Smooth muscle cell (in vitro differentiated cells): ENCODE measurements around the gene ZNF727. TPM values are rescaled to one million over a fixed set of nuclear protein-coding genes. Genes with fewer than 3 reads are reported as not detected.
"Not testable (repeated sequence)": the region's sequence is repeated elsewhere in the genome, so short reads cannot be mapped to it uniquely, and the experiment has no call there.

ENCODE experiments used
- DNase-seq: peaks from one replicate; lab custom pipeline; 2025; ENCODE audit not compliant: unreplicated experiment; lab: John Stamatoyannopoulos, UW
- H2AFZ ChIP-seq: fragments of 200-600 bp; sonication (generic); 2 replicates; pipeline ENCODE4 v1.6.0; 2016; ENCODE audit warnings: antibody characterized with exemption, low read depth, mild to moderate bottlenecking
- H3F3A ChIP-seq: fragments of 200-600 bp; sonication (generic); 2 replicates; pipeline ENCODE4 v1.6.0; 2017; ENCODE audit warnings: antibody characterized with exemption, low read depth
- H3K27ac ChIP-seq: fragments of 200-600 bp; sonication (generic); 2 replicates; pipeline ENCODE4 v1.5.1; 2016; ENCODE audit warnings: low read depth, mild to moderate bottlenecking
- H3K27me3 ChIP-seq: fragments of 200-600 bp; sonication (generic); 2 replicates; pipeline ENCODE4 v1.6.1; 2016; ENCODE audit warnings: low read depth, mild to moderate bottlenecking
- H3K36me3 ChIP-seq: fragments of 200-600 bp; sonication (generic); 2 replicates; pipeline ENCODE4 v1.5.1; 2016; ENCODE audit warnings: low read depth
- H3K4me1 ChIP-seq: fragments of 200-600 bp; sonication (generic); 2 replicates; pipeline ENCODE4 v1.5.1; 2016; ENCODE audit warnings: low read depth
- H3K4me2 ChIP-seq: fragments of 200-600 bp; sonication (generic); 2 replicates; pipeline ENCODE4 v1.6.0; 2016; ENCODE audit warnings: mild to moderate bottlenecking
- H3K4me3 ChIP-seq: fragments of 200-600 bp; sonication (generic); 2 replicates; pipeline ENCODE4 v1.5.1; 2016; ENCODE audit warnings: mild to moderate bottlenecking
- H3K79me2 ChIP-seq: fragments of 200-600 bp; sonication (generic); 2 replicates; pipeline ENCODE4 v1.6.0; 2016; ENCODE audit warnings: low read depth, mild to moderate bottlenecking
- H3K9ac ChIP-seq: fragments of 200-600 bp; sonication (generic); 2 replicates; pipeline ENCODE4 v1.6.0; 2016; ENCODE audit warnings: low read depth
- H3K9me3 ChIP-seq: fragments of 200-600 bp; sonication (generic); replicated peaks from 2 replicates; pipeline ENCODE4 v1.5.1; 2016; ENCODE audit warnings: low read depth
- H4K20me1 ChIP-seq: fragments of 200-600 bp; sonication (generic); 2 replicates; pipeline ENCODE4 v1.6.0; 2016; ENCODE audit warnings: low read depth
- CTCF ChIP-seq: fragments of 200-600 bp; sonication (generic); IDR thresholded peaks from 2 replicates; pipeline ENCODE4 v1.5.1; 2017; ENCODE audit warnings: borderline replicate concordance, mild to moderate bottlenecking, antibody characterized with exemption; ENCODE audit not compliant: insufficient read depth, poor library complexity, severe bottlenecking
- WGBS: methylation state at CpG from one replicate; pipeline ENCODE4 v1.1.7; 2016; ENCODE audit warnings: low lambda C conversion rate; 5-methylcytosine and 5-hydroxymethylcytosine counted together
- polyA plus RNA-seq: library from polyadenylated mRNA; unstranded; fragments of >200 nt; fragmentation: Nextera tagmentation; extraction: Ambion mirVana; gene quantifications from 2 replicates; pipeline ENCODE4 v1.2.1, GENCODE V29; 2016
- total RNA-seq: library from RNA; depleted of rRNA; stranded (reverse); fragments of >200 nt; gene quantifications from 2 replicates; pipeline ENCODE4 v1.2.3, GENCODE V29; 2014

ZNF727 gene
- total and polyA plus RNA-seq, 2 experiments from 2014 or later = not detected

- no peaks in the 10 kb centered on the region for H3F3A ChIP-seq
- H4K20me1 ChIP-seq = no peaks in the 10 kb centered on the region
- no peak for DNase-seq
- H3K27ac ChIP-seq = no peak overlapping the region
- H3K4me3 ChIP-seq = no peak overlapping the region
- no peaks in the 10 kb centered on the region for H3K36me3 ChIP-seq
- no peak overlapping the region for H3K4me2 ChIP-seq
- 48% methylated on average over 3 of the region's 3 CpGs for WGBS
- H3K27me3 ChIP-seq = no peaks in the 10 kb centered on the region
- TF ChIP-seq CTCF = no peak
- H2AFZ ChIP-seq = no peak overlapping the region
- peaks cover 18% of the 10 kb centered on the region for H3K9me3 ChIP-seq
- no peaks in the 10 kb centered on the region for H3K4me1 ChIP-seq
- no peak overlapping the region for H3K9ac ChIP-seq
- no peaks in the 10 kb centered on the region for H3K79me2 ChIP-seq
These were observed 42.3 kb downstream of the ZNF727 start for GRCh38 chr7:64087501-64087900.

- H3K9me3 ChIP-seq = peaks cover 18% of the 10 kb centered on the region
- not testable (repeated sequence) for H3K36me3 ChIP-seq, H3K27me3 ChIP-seq, H3K4me1 ChIP-seq, H3K4me3 ChIP-seq, H3K27ac ChIP-seq, H3K79me2 ChIP-seq, H3F3A ChIP-seq, H4K20me1 ChIP-seq, H3K9ac ChIP-seq, H3K4me2 ChIP-seq, DNase-seq, H2AFZ ChIP-seq
- WGBS = 62% methylated on average over 5 of the region's 5 CpGs
These were observed 43.6 kb downstream of the ZNF727 start for GRCh38 chr7:64088863-64089262.

Other genes with a start within 250 kb of the ZNF727 start
- not detected in 2 replicates for gene ZNF722, start 46.6 kb upstream of the ZNF727 start, total RNA-seq
- not detected in 2 replicates for gene ZNF722, start 46.6 kb upstream of the ZNF727 start, polyA plus RNA-seq
- gene ZNF735, start 161.8 kb downstream of the ZNF727 start, total RNA-seq = not detected in 2 replicates
- not detected in 2 replicates for gene ZNF735, start 161.8 kb downstream of the ZNF727 start, polyA plus RNA-seq
- not detected in 2 replicates for gene ZNF679, start 183.0 kb downstream of the ZNF727 start, total RNA-seq
- not detected in 2 replicates for gene ZNF679, start 183.0 kb downstream of the ZNF727 start, polyA plus RNA-seq